OCI-LY1 (cell line): ENCODE results near the gene ARID5B.

Source experiments
- H2AFZ ChIP-seq: fragments of 200-600 bp; sonication (generic), shearing (Covaris generic); 2 replicates; pipeline ENCODE4 v1.6.0; 2014; ENCODE audit warnings: antibody characterized with exemption, mild to moderate bottlenecking, low read length
- H3F3A ChIP-seq: fragments of 200-600 bp; sonication (generic), shearing (Covaris generic); 2 replicates; pipeline ENCODE4 v1.6.0; 2014; ENCODE audit warnings: mild to moderate bottlenecking, antibody characterized with exemption, low read length, moderate library complexity; ENCODE audit not compliant: insufficient read depth
- H3K27ac ChIP-seq: fragments of 200-600 bp; sonication (generic); 2 replicates; pipeline ENCODE4 v1.5.1; 2014; ENCODE audit warnings: low read length, mixed run types, mild to moderate bottlenecking, low read depth; ENCODE audit not compliant: poor library complexity, severe bottlenecking
- H3K27me3 ChIP-seq: fragments of 200-600 bp; sonication (generic); 2 replicates; pipeline ENCODE4 v1.6.0; 2014; ENCODE audit warnings: antibody characterized with exemption, mild to moderate bottlenecking, low read length, moderate library complexity; ENCODE audit not compliant: insufficient read depth
- H3K36me3 ChIP-seq: fragments of 200-600 bp; sonication (generic); 2 replicates; pipeline ENCODE4 v1.6.1; 2014; ENCODE audit warnings: mild to moderate bottlenecking, antibody characterized with exemption, low read length, moderate library complexity, mixed read lengths; ENCODE audit not compliant: insufficient read depth
- H3K4me1 ChIP-seq: fragments of 200-600 bp; sonication (generic); 2 replicates; pipeline ENCODE4 v1.5.1; 2014; ENCODE audit warnings: mild to moderate bottlenecking, low read length, moderate library complexity; ENCODE audit not compliant: insufficient read depth, severe bottlenecking
- H3K4me2 ChIP-seq: fragments of 200-600 bp; sonication (generic), shearing (Covaris generic); 2 replicates; pipeline ENCODE4 v1.6.1; 2014; ENCODE audit warnings: low read length
- H3K4me3 ChIP-seq: fragments of 200-600 bp; sonication (generic); 2 replicates; pipeline ENCODE4 v1.5.1; 2014; ENCODE audit warnings: low read length, low read depth, mild to moderate bottlenecking, mixed read lengths; ENCODE audit not compliant: poor library complexity, severe bottlenecking
- H3K79me2 ChIP-seq: fragments of 200-600 bp; shearing (Covaris generic); 2 replicates; pipeline ENCODE4 v1.6.1; 2016; ENCODE audit warnings: mixed run types, low read length, mixed read lengths; ENCODE audit not compliant: insufficient read depth
- H3K9ac ChIP-seq: fragments of 200-600 bp; sonication (generic), shearing (Covaris generic); 2 replicates; pipeline ENCODE4 v1.6.1; 2014; ENCODE audit warnings: mild to moderate bottlenecking, low read length, mixed read lengths
- H3K9me2 ChIP-seq: fragments of 200-600 bp; sonication (generic), shearing (Covaris generic); 2 replicates; pipeline ENCODE4 v1.6.1; 2014; ENCODE audit warnings: low read depth, mild to moderate bottlenecking, low read length, mixed read lengths
- H3K9me3 ChIP-seq: fragments of 200-600 bp; shearing (Covaris generic); 2 replicates; pipeline ENCODE4 v1.6.1; 2014; ENCODE audit warnings: low read length, mixed read lengths
- H4K20me1 ChIP-seq: fragments of 200-600 bp; sonication (generic), shearing (Covaris generic); 2 replicates; pipeline ENCODE4 v1.6.0; 2016; ENCODE audit warnings: mild to moderate bottlenecking, low read length; ENCODE audit not compliant: insufficient read depth
- CTCF ChIP-seq: fragments of 200-600 bp; sonication (generic), shearing (Covaris generic); IDR thresholded peaks from 2 replicates; pipeline ENCODE4 v1.5.1; 2017; ENCODE audit warnings: mild to moderate bottlenecking, antibody characterized with exemption, low read length, moderate library complexity, mixed read lengths
- EZH2 ChIP-seq: fragments of 200-600 bp; sonication (generic), shearing (Covaris generic); IDR thresholded peaks from 2 replicates; pipeline ENCODE4 v1.8.0; 2017; ENCODE audit warnings: borderline replicate concordance, mixed run types, mild to moderate bottlenecking, antibody characterized with exemption, low read length, moderate library complexity, mixed read lengths

ARID5B gene

GRCh38 chr10:61888744-61889143, 12.8 kb upstream of the ARID5B start:
- H4K20me1 ChIP-seq: no peaks in the 10 kb centered on the region
- H3K27me3 ChIP-seq: no peaks in the 10 kb centered on the region

GRCh38 chr10:61890430-61890829, 11.1 kb upstream of the ARID5B start:
- Histone ChIP-seq H3K36me3 (no peaks in the 10 kb centered on the region), H3K4me3 (no peak overlapping the region), H3K27me3 (no peaks in the 10 kb centered on the region), H3K9me2 (no peaks in the 10 kb centered on the region), H3K9ac (no peak overlapping the region), H3K4me2 (no peak overlapping the region), H3F3A (no peaks in the 10 kb centered on the region), H3K4me1 (peaks cover 8% of the 10 kb centered on the region), H3K27ac (no peak overlapping the region), H3K79me2 (no peaks in the 10 kb centered on the region), H2AFZ (no peak overlapping the region), H4K20me1 (no peaks in the 10 kb centered on the region), H3K9me3 (no peaks in the 10 kb centered on the region)
- TF ChIP-seq CTCF: no peak
- TF ChIP-seq EZH2: no peak

More at GRCh38 chr10:61888744-61889143, 12.8 kb upstream of the ARID5B start:
- no peak overlapping the region for H3K9ac ChIP-seq
- TF ChIP-seq CTCF: no peak
- peaks cover 8% of the 10 kb centered on the region for H3K4me1 ChIP-seq
- no peaks in the 10 kb centered on the region for H3F3A ChIP-seq
- H3K27ac ChIP-seq: no peak overlapping the region
- H3K9me2 ChIP-seq: no peaks in the 10 kb centered on the region
- H3K9me3 ChIP-seq: no peaks in the 10 kb centered on the region
- H3K4me2 ChIP-seq: no peak overlapping the region
- no peaks in the 10 kb centered on the region for H3K79me2 ChIP-seq
- no peak overlapping the region for H2AFZ ChIP-seq
- no peaks in the 10 kb centered on the region for H3K36me3 ChIP-seq
- no peak overlapping the region for H3K4me3 ChIP-seq

- Histone ChIP-seq H3K9me3 (no peaks in the 10 kb centered on the region), H3K9me2 (no peaks in the 10 kb centered on the region), H3K79me2 (no peaks in the 10 kb centered on the region), H2AFZ (0 out of 2 replicates have a peak overlapping the region, but pooled peaks have one; percentile 58), H3K9ac (no peak overlapping the region), H3K36me3 (no peaks in the 10 kb centered on the region), H3K4me3 (no peak overlapping the region), H3K27me3 (no peaks in the 10 kb centered on the region), H3F3A (no peaks in the 10 kb centered on the region), H3K4me2 (no peak overlapping the region), H3K27ac (no peak overlapping the region), H3K4me1 (peaks cover 8% of the 10 kb centered on the region), H4K20me1 (no peaks in the 10 kb centered on the region)
- no peak for TF ChIP-seq EZH2
- no peak for TF ChIP-seq CTCF
These were observed 10.6 kb upstream of the ARID5B start for GRCh38 chr10:61890881-61891409.
